ENCODE results near the gene EFNA3.

EFNA3 gene

GRCh38 chr1:155093911-155094621 lies 15.4 kb downstream of the EFNA3 start:
- Histone ChIP-seq H3K9me3 (ENCODE audit: control insufficient read depth, low read length) (no peaks in the 10 kb centered on the region), H3K4me1 (ENCODE audit: control insufficient read depth, insufficient read depth, low read length, poor library complexity, severe bottlenecking) (peaks cover 4% of the 10 kb centered on the region), H3K4me3 (ENCODE audit: insufficient read depth, low read depth, low read length, poor library complexity, severe bottlenecking) (no peak overlapping the region), H3K36me3 (ENCODE audit: control insufficient read depth, insufficient read depth, low read length) (no peaks in the 10 kb centered on the region), H3K27me3 (replicated peaks; ENCODE audit: control insufficient read depth, insufficient read depth, low read length, poor library complexity, severe bottlenecking) (no peaks in the 10 kb centered on the region), H3K27ac (ENCODE audit: insufficient read depth, low read length, poor library complexity, severe bottlenecking) (no peak overlapping the region)
- no peak for DNase-seq

GRCh38 chr1:155094622-155094948 lies 15.9 kb downstream of the EFNA3 start:
- Histone ChIP-seq H3K27ac (ENCODE audit: insufficient read depth, low read length, poor library complexity, severe bottlenecking) (no peak overlapping the region), H3K4me1 (ENCODE audit: control insufficient read depth, insufficient read depth, low read length, poor library complexity, severe bottlenecking) (peaks cover 4% of the 10 kb centered on the region), H3K9me3 (ENCODE audit: control insufficient read depth, low read length) (no peaks in the 10 kb centered on the region), H3K4me3 (ENCODE audit: insufficient read depth, low read depth, low read length, poor library complexity, severe bottlenecking) (no peak overlapping the region), H3K27me3 (replicated peaks; ENCODE audit: control insufficient read depth, insufficient read depth, low read length, poor library complexity, severe bottlenecking) (no peaks in the 10 kb centered on the region), H3K36me3 (ENCODE audit: control insufficient read depth, insufficient read depth, low read length) (no peaks in the 10 kb centered on the region)
- DNase-seq, result no peak

- no peaks in the 10 kb centered on the region for H3K4me1 ChIP-seq (ENCODE audit: control insufficient read depth, insufficient read depth, low read length, poor library complexity, severe bottlenecking)
These were observed 20.7 kb downstream of the EFNA3 start for GRCh38 chr1:155099331-155099730.

GRCh38 chr1:155103325-155103724 lies 24.7 kb downstream of the EFNA3 start:
- no peak overlapping the region for H3K27ac ChIP-seq (ENCODE audit: insufficient read depth, low read length, poor library complexity, severe bottlenecking)
- H3K4me1 ChIP-seq (ENCODE audit: control insufficient read depth, insufficient read depth, low read length, poor library complexity, severe bottlenecking), result no peaks in the 10 kb centered on the region
- H3K27me3 ChIP-seq (replicated peaks; ENCODE audit: control insufficient read depth, insufficient read depth, low read length, poor library complexity, severe bottlenecking), result no peaks in the 10 kb centered on the region
- H3K36me3 ChIP-seq (ENCODE audit: control insufficient read depth, insufficient read depth, low read length), result no peaks in the 10 kb centered on the region
- H3K4me3 ChIP-seq (ENCODE audit: insufficient read depth, low read depth, low read length, poor library complexity, severe bottlenecking), result no peak overlapping the region
- H3K9me3 ChIP-seq (ENCODE audit: control insufficient read depth, low read length), result no peaks in the 10 kb centered on the region
- DNase-seq, result no peak

More at GRCh38 chr1:155099331-155099730, 20.7 kb downstream of the EFNA3 start:
- Histone ChIP-seq H3K36me3 (ENCODE audit: control insufficient read depth, insufficient read depth, low read length) (no peaks in the 10 kb centered on the region), H3K27ac (ENCODE audit: insufficient read depth, low read length, poor library complexity, severe bottlenecking) (no peak overlapping the region), H3K9me3 (ENCODE audit: control insufficient read depth, low read length) (no peaks in the 10 kb centered on the region), H3K27me3 (replicated peaks; ENCODE audit: control insufficient read depth, insufficient read depth, low read length, poor library complexity, severe bottlenecking) (no peaks in the 10 kb centered on the region), H3K4me3 (ENCODE audit: insufficient read depth, low read depth, low read length, poor library complexity, severe bottlenecking) (no peak overlapping the region)
- no peak for DNase-seq

GRCh38 chr1:155104605-155105534 lies 26.2 kb downstream of the EFNA3 start:
- H3K9me3 ChIP-seq (ENCODE audit: control insufficient read depth, low read length), result no peaks in the 10 kb centered on the region

GRCh38 chr1:155105604-155106011 lies 27.0 kb downstream of the EFNA3 start:
- no peak overlapping the region for H3K27ac ChIP-seq (ENCODE audit: insufficient read depth, low read length, poor library complexity, severe bottlenecking)
- DNase-seq, result no peak
- H3K36me3 ChIP-seq (ENCODE audit: control insufficient read depth, insufficient read depth, low read length), result no peaks in the 10 kb centered on the region
- H3K4me3 ChIP-seq (ENCODE audit: insufficient read depth, low read depth, low read length, poor library complexity, severe bottlenecking), result no peak overlapping the region
- no peaks in the 10 kb centered on the region for H3K9me3 ChIP-seq (ENCODE audit: control insufficient read depth, low read length)
- no peaks in the 10 kb centered on the region for H3K4me1 ChIP-seq (ENCODE audit: control insufficient read depth, insufficient read depth, low read length, poor library complexity, severe bottlenecking)
- no peaks in the 10 kb centered on the region for H3K27me3 ChIP-seq (replicated peaks; ENCODE audit: control insufficient read depth, insufficient read depth, low read length, poor library complexity, severe bottlenecking)

More at GRCh38 chr1:155104605-155105534, 26.2 kb downstream of the EFNA3 start:
- Histone ChIP-seq H3K36me3 (ENCODE audit: control insufficient read depth, insufficient read depth, low read length) (no peaks in the 10 kb centered on the region), H3K4me3 (ENCODE audit: insufficient read depth, low read depth, low read length, poor library complexity, severe bottlenecking) (no peak overlapping the region), H3K4me1 (ENCODE audit: control insufficient read depth, insufficient read depth, low read length, poor library complexity, severe bottlenecking) (no peaks in the 10 kb centered on the region), H3K27me3 (replicated peaks; ENCODE audit: control insufficient read depth, insufficient read depth, low read length, poor library complexity, severe bottlenecking) (no peaks in the 10 kb centered on the region), H3K27ac (ENCODE audit: insufficient read depth, low read length, poor library complexity, severe bottlenecking) (no peak overlapping the region)
- no peak for DNase-seq

- Histone ChIP-seq H3K4me1 (ENCODE audit: control insufficient read depth, insufficient read depth, low read length, poor library complexity, severe bottlenecking) (no peaks in the 10 kb centered on the region), H3K27ac (ENCODE audit: insufficient read depth, low read length, poor library complexity, severe bottlenecking) (no peak overlapping the region), H3K36me3 (ENCODE audit: control insufficient read depth, insufficient read depth, low read length) (no peaks in the 10 kb centered on the region), H3K27me3 (replicated peaks; ENCODE audit: control insufficient read depth, insufficient read depth, low read length, poor library complexity, severe bottlenecking) (no peaks in the 10 kb centered on the region), H3K9me3 (ENCODE audit: control insufficient read depth, low read length) (no peaks in the 10 kb centered on the region), H3K4me3 (ENCODE audit: insufficient read depth, low read depth, low read length, poor library complexity, severe bottlenecking) (no peak overlapping the region)
- no peak for DNase-seq
These were observed 28.2 kb downstream of the EFNA3 start for GRCh38 chr1:155106862-155107261.

- Histone ChIP-seq H3K36me3 (ENCODE audit: control insufficient read depth, insufficient read depth, low read length) (no peaks in the 10 kb centered on the region), H3K4me3 (ENCODE audit: insufficient read depth, low read depth, low read length, poor library complexity, severe bottlenecking) (no peak overlapping the region), H3K27me3 (replicated peaks; ENCODE audit: control insufficient read depth, insufficient read depth, low read length, poor library complexity, severe bottlenecking) (no peaks in the 10 kb centered on the region), H3K9me3 (ENCODE audit: control insufficient read depth, low read length) (no peaks in the 10 kb centered on the region), H3K27ac (ENCODE audit: insufficient read depth, low read length, poor library complexity, severe bottlenecking) (no peak overlapping the region), H3K4me1 (ENCODE audit: control insufficient read depth, insufficient read depth, low read length, poor library complexity, severe bottlenecking) (no peaks in the 10 kb centered on the region)
- no peak for DNase-seq
These were observed 28.9 kb downstream of the EFNA3 start for GRCh38 chr1:155107309-155108264.

GRCh38 chr1:155108296-155108695 lies 29.7 kb downstream of the EFNA3 start:
- Histone ChIP-seq H3K27me3 (replicated peaks; ENCODE audit: control insufficient read depth, insufficient read depth, low read length, poor library complexity, severe bottlenecking) (no peaks in the 10 kb centered on the region), H3K36me3 (ENCODE audit: control insufficient read depth, insufficient read depth, low read length) (no peaks in the 10 kb centered on the region)

More at GRCh38 chr1:155108296-155108695, 29.7 kb downstream of the EFNA3 start:
- no peaks in the 10 kb centered on the region for H3K9me3 ChIP-seq (ENCODE audit: control insufficient read depth, low read length)
- no peak for DNase-seq
- no peak overlapping the region for H3K27ac ChIP-seq (ENCODE audit: insufficient read depth, low read length, poor library complexity, severe bottlenecking)
- no peak overlapping the region for H3K4me3 ChIP-seq (ENCODE audit: insufficient read depth, low read depth, low read length, poor library complexity, severe bottlenecking)
- no peaks in the 10 kb centered on the region for H3K4me1 ChIP-seq (ENCODE audit: control insufficient read depth, insufficient read depth, low read length, poor library complexity, severe bottlenecking)

Data from effector memory CD4-positive, alpha-beta T cell (primary cell).